Right lobe of liver (tissue), 4 donors: Measurements from ENCODE around the gene OSBP.

ENCODE experiments used
- CTCF ChIP-seq, 4 donors: fragments of 200-600 bp in 3 of 4; fragments of 450-650 bp in 1 of 4; IDR thresholded peaks; one replicate each; pipeline versions ENCODE4 v1.5.1 to v1.8.0; 2016 to 2022; ENCODE audit warnings: antibody characterized with exemption in 4 of 4, mild to moderate bottlenecking in 2 of 4
- POLR2A ChIP-seq: fragments of 450-650 bp; IDR thresholded peaks from one replicate; pipeline ENCODE4 v1.6.1; 2017; ENCODE audit warnings: antibody characterized with exemption, mild to moderate bottlenecking
- donor health status: DM: no; HTN: no; CAD: no.
- donor health status: DM: no; HTN: no; CAD: no.
- donor health status: DM: no; HTN: yes; CAD: no.

GRCh38 chr11:59528711-59529110, 86.9 kb downstream of the OSBP start:
- TF ChIP-seq CTCF (IDR thresholded peaks at IDR 0.05), result no peak
- TF ChIP-seq POLR2A, result no peak
